IMR-90 (cell line): Measurements from ENCODE around the gene RGSL1.

Experiments
- CEBPB ChIP-seq: IDR thresholded peaks from 2 replicates; pipeline ENCODE4 v1.6.1; 2012; ENCODE audit warnings: low read depth, low read length, improper control_type of control experiment
- CTCF ChIP-seq: conservative IDR thresholded peaks from 2 replicates; pipeline ENCODE4 v1.5.1; 2012; ENCODE audit warnings: mild to moderate bottlenecking, low read depth, low read length, improper control_type of control experiment
- ELK1 ChIP-seq: fragments of 150-350 bp; IDR thresholded peaks from 2 replicates; pipeline ENCODE4 v1.6.1; 2016; ENCODE audit warnings: low read depth, mild to moderate bottlenecking, low read length, moderate library complexity, borderline replicate concordance
- FOS ChIP-seq: fragments of 150-350 bp; IDR thresholded peaks from 2 replicates; pipeline ENCODE4 v1.6.1; 2016; ENCODE audit warnings: low read depth, low read length
- MAFK ChIP-seq: IDR thresholded peaks from 2 replicates; pipeline ENCODE4 v1.6.1; 2012; ENCODE audit warnings: low read depth, low read length, improper control_type of control experiment
- MAZ ChIP-seq: IDR thresholded peaks from 2 replicates; pipeline ENCODE4 v1.6.1; 2012; ENCODE audit warnings: low read depth, mild to moderate bottlenecking, low read length, improper control_type of control experiment, moderate library complexity, borderline replicate concordance
- POLR2A ChIP-seq: IDR thresholded peaks from 2 replicates; pipeline ENCODE4 v1.6.1; 2012; ENCODE audit warnings: mild to moderate bottlenecking, low read depth, low read length
- RAD21 ChIP-seq: IDR thresholded peaks from 2 replicates; pipeline ENCODE4 v1.6.1; 2012; ENCODE audit warnings: low read length, improper control_type of control experiment
- SMC3 ChIP-seq: fragments of 150-350 bp; IDR thresholded peaks from 2 replicates; pipeline ENCODE4 v1.6.1; 2016; ENCODE audit warnings: low read depth, mild to moderate bottlenecking, antibody characterized with exemption, low read length, moderate library complexity
- USF2 ChIP-seq: fragments of 150-350 bp; IDR thresholded peaks from 2 replicates; pipeline ENCODE4 v1.6.1; 2017; ENCODE audit warnings: mild to moderate bottlenecking, antibody characterized with exemption, low read length, low read depth

- TF ChIP-seq POLR2A (no peak), MAZ (no peak), CTCF (no peak), SMC3 (no peak), CEBPB (no peak), USF2 (no peak), MAFK (no peak), FOS (no peak), RAD21 (no peak), ELK1 (no peak)
Observed at GRCh38 chr1:182549346-182549745, 99.4 kb downstream of the RGSL1 start.
